Muscle layer of colon (tissue), 2 donors: Measurements from ENCODE around the gene SLC6A9.
A peak's percentile ranks its signal among the peaks of the same experiment; 100 is the strongest.

Experiments used
- H3K27ac ChIP-seq: one replicate; pipeline ENCODE4 v1.7.0; 2013; ENCODE audit warnings: low read depth, mild to moderate bottlenecking, low read length, moderate library complexity
- H3K27me3 ChIP-seq, 2 donors: one replicate each; pipeline ENCODE4 v1.7.0; 2013; ENCODE audit warnings: low read length in 2 of 2, mild to moderate bottlenecking in 2 of 2; ENCODE audit not compliant: insufficient read depth in 2 of 2, control insufficient read depth in 1 of 2
- H3K36me3 ChIP-seq: one replicate; pipeline ENCODE4 v1.7.0; 2013; ENCODE audit warnings: mild to moderate bottlenecking, low read length; ENCODE audit not compliant: insufficient read depth
- H3K4me1 ChIP-seq: one replicate; pipeline ENCODE4 v1.7.0; 2013; ENCODE audit warnings: mild to moderate bottlenecking, low read length; ENCODE audit not compliant: insufficient read depth
- H3K4me3 ChIP-seq, 2 donors: one replicate each; pipeline ENCODE4 v1.7.0; 2013; ENCODE audit warnings: low read length in 2 of 2, low read depth in 1 of 2, mild to moderate bottlenecking in 1 of 2, moderate library complexity in 1 of 2
- H3K9ac ChIP-seq: one replicate; pipeline ENCODE4 v1.7.0; 2013; ENCODE audit warnings: low read length
- H3K9me3 ChIP-seq: one replicate; pipeline ENCODE4 v1.7.0; 2013; ENCODE audit warnings: mild to moderate bottlenecking, low read length
- donor health status: abdominal sarcoma.
- donor health status: Adenocarcinoma of cecum.

Gene SLC6A9

DNA sequence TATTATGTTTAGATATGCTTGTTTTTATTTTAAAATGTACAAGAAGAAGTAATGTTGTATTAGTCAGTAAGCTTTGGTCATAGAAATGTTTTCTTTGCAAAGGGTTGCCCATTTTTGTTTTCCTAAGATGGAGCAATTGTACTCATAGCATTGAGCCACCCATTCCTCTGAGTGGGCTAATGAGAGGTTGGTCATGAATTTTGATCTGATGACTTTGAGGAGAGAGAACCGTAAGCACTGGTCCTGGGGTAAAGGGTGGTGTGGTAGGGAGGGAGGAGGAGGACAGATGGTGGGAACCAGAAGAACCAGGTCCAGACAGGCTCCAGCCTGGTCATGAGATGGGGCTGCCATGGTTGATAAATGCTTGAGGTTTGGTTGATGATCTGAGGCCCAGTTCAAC lies 15.9 kb upstream of the SLC6A9 start:
- no peaks in the 10 kb centered on the region for H3K27me3 ChIP-seq
- no peak overlapping the region for H3K9ac ChIP-seq
- no peaks in the 10 kb centered on the region for H3K36me3 ChIP-seq
- no peak overlapping the region for H3K4me3 ChIP-seq
- no peaks in the 10 kb centered on the region for H3K9me3 ChIP-seq
- H3K4me1 ChIP-seq: peaks cover 9% of the 10 kb centered on the region
- H3K27ac ChIP-seq: no peak overlapping the region

GRCh38 chr1:44045064-44045463 lies 13.8 kb upstream of the SLC6A9 start:
- H3K9me3 ChIP-seq: no peaks in the 10 kb centered on the region
- no peaks in the 10 kb centered on the region for H3K36me3 ChIP-seq
- H3K27me3 ChIP-seq: no peaks in the 10 kb centered on the region
- no peak overlapping the region for H3K27ac ChIP-seq
- peaks cover 9% of the 10 kb centered on the region for H3K4me1 ChIP-seq
- H3K4me3 ChIP-seq: no peak overlapping the region
- no peak overlapping the region for H3K9ac ChIP-seq

GRCh38 chr1:44044071-44044801 lies 13.0 kb upstream of the SLC6A9 start:
- Histone ChIP-seq H3K9me3 (no peaks in the 10 kb centered on the region), H3K27me3 (no peaks in the 10 kb centered on the region), H3K4me1 (peaks cover 9% of the 10 kb centered on the region), H3K27ac (no peak overlapping the region), H3K4me3 (no peak overlapping the region), H3K9ac (no peak overlapping the region), H3K36me3 (no peaks in the 10 kb centered on the region)

- Histone ChIP-seq H3K4me1 (peaks cover 9% of the 10 kb centered on the region), H3K9ac (no peak overlapping the region), H3K9me3 (no peaks in the 10 kb centered on the region), H3K27ac (no peak overlapping the region), H3K4me3 (no peak overlapping the region), H3K27me3 (no peaks in the 10 kb centered on the region), H3K36me3 (no peaks in the 10 kb centered on the region)
These were observed 12.2 kb upstream of the SLC6A9 start for GRCh38 chr1:44043176-44044070.

DNA sequence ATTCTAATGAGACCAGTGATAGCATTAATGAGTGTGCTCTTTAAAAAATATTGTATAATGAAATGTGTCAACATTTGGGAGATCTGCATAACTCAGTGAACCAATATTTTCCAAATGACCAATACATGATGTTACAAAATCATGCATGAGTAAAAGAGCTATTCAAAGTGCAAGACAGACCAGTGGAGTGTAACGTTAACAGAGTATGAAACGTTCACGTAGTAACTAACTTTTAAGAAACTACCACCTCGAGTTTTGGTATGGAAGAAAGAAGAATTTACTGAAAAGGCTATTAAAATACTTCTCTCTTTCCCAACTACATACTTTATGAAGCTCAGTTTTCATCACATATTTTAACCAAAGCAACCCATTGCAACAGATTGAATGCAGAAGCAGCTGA lies 9.6 kb upstream of the SLC6A9 start:
- Histone ChIP-seq H3K27ac (no peak overlapping the region), H3K36me3 (no peaks in the 10 kb centered on the region), H3K4me3 (no peak overlapping the region), H3K9ac (no peak overlapping the region), H3K27me3 (no peaks in the 10 kb centered on the region), H3K9me3 (no peaks in the 10 kb centered on the region), H3K4me1 (peaks cover 13% of the 10 kb centered on the region)

GRCh38 chr1:44040418-44040817 lies 9.2 kb upstream of the SLC6A9 start:
- no peak overlapping the region for H3K9ac ChIP-seq
- no peaks in the 10 kb centered on the region for H3K36me3 ChIP-seq
- H3K4me1 ChIP-seq: peaks cover 17% of the 10 kb centered on the region
- no peak overlapping the region for H3K27ac ChIP-seq
- H3K9me3 ChIP-seq: no peaks in the 10 kb centered on the region
- H3K4me3 ChIP-seq: no peak overlapping the region
- no peaks in the 10 kb centered on the region for H3K27me3 ChIP-seq

DNA sequence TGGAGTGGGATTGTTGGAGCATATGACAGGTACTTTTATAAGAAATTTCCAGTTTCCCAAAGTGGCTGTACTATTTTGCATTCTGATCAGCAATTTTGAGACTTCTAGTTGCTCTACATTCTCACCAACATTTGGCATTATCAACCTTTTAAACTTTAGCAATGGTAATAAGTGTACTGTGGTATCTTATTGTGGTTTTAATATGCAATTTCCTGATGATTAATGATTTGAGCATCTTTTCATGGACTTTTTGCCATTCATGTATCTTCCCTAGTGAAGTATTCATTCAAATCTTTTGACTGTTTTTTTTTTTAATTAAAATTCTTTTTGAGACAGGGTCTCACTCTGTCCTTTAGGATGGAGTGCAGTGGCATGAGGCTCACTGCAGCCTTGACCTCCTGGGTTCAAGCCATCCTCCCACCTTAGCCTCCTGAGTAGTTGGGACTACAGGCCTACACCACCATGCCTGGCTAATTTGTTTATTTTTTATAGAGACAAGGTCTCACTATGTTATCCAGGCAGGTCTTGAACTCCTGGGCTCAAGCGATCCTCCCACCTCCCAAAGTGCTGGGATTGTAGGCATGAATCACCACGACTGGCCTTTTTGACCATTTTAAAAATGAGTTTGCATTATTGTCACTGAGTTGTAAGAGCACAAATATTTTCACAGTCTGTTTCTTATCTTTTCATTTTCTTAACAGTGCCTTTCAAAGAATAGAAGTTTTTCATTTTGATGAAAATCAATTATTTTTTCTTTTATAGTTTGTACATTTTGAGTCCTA lies 7.8 kb upstream of the SLC6A9 start:
- no peak overlapping the region for H3K9ac ChIP-seq
- H3K4me1 ChIP-seq: peaks cover 29% of the 10 kb centered on the region
- no peak overlapping the region for H3K27ac ChIP-seq
- H3K36me3 ChIP-seq: no peaks in the 10 kb centered on the region
- no peaks in the 10 kb centered on the region for H3K9me3 ChIP-seq
- H3K4me3 ChIP-seq: no peak overlapping the region
- no peaks in the 10 kb centered on the region for H3K27me3 ChIP-seq

DNA sequence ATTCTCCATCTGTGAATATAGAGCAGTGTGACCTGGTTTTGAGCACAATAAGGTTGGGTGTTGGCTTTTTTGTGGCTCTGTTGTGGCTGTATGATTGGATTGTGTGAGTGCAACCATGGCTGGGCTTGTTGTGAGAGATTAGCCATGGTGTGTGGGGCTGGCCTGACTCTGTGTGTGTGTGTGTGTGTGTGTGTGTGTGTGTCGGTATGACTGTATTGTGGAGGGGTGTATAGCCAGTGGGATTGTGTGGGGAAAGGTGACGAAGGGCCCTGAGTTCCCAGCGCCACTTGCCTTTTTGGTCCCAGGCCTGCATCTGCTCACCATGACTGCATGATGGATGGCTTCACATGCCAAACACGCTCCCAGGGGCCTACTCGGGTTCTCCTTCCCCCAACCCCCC lies 5.9 kb upstream of the SLC6A9 start:
- Histone ChIP-seq H3K27me3 (no peaks in the 10 kb centered on the region), H3K9me3 (no peaks in the 10 kb centered on the region), H3K27ac (no peak overlapping the region), H3K4me3 (no peak overlapping the region), H3K4me1 (peaks cover 48% of the 10 kb centered on the region), H3K36me3 (no peaks in the 10 kb centered on the region), H3K9ac (no peak overlapping the region)

GRCh38 chr1:44036409-44037139 lies 5.3 kb upstream of the SLC6A9 start:
- no peak overlapping the region for H3K4me3 ChIP-seq
- peaks cover 54% of the 10 kb centered on the region for H3K4me1 ChIP-seq
- no peaks in the 10 kb centered on the region for H3K27me3 ChIP-seq
- H3K9ac ChIP-seq: peak overlapping the region; percentile 11
- no peaks in the 10 kb centered on the region for H3K9me3 ChIP-seq
- H3K36me3 ChIP-seq: no peaks in the 10 kb centered on the region
- H3K27ac ChIP-seq: no peak overlapping the region

GRCh38 chr1:44035726-44036408 lies 4.6 kb upstream of the SLC6A9 start:
- H3K4me1 ChIP-seq: peaks cover 57% of the 10 kb centered on the region
- peak overlapping the region; percentile 11 for H3K9ac ChIP-seq
- peak overlapping the region; percentile 56 for H3K27ac ChIP-seq

More at GRCh38 chr1:44035726-44036408, 4.6 kb upstream of the SLC6A9 start:
- peak overlapping the region in 1 of 2 donors; percentile 5 for H3K4me3 ChIP-seq
- H3K27me3 ChIP-seq: no peaks in the 10 kb centered on the region
- no peaks in the 10 kb centered on the region for H3K9me3 ChIP-seq
- no peaks in the 10 kb centered on the region for H3K36me3 ChIP-seq
